ENCODE measurements around the gene DEAF1.

The DEAF1 gene

GRCh38 chr11:724778-725386 lies 29.9 kb upstream of the DEAF1 start:
- no peak for TF ChIP-seq CTCF (IDR thresholded peaks at IDR 0.05; ENCODE audit: control insufficient read depth, extremely low read depth, insufficient read depth)
- H3K4me3 ChIP-seq (ENCODE audit: low read depth, low read length), result no peak overlapping the region
- DNase-seq (ENCODE audit: low read depth), result no peak

- no peak overlapping the region for H3K4me3 ChIP-seq (ENCODE audit: low read depth, low read length)
- TF ChIP-seq CTCF (IDR thresholded peaks at IDR 0.05; ENCODE audit: control insufficient read depth, extremely low read depth, insufficient read depth), result no peak
- no peak for DNase-seq (ENCODE audit: low read depth)
Measured at GRCh38 chr11:724049-724777, 29.2 kb upstream of the DEAF1 start.

- peak; percentile 46 for TF ChIP-seq CTCF (IDR thresholded peaks at IDR 0.05; ENCODE audit: control insufficient read depth, extremely low read depth, insufficient read depth)
- no peak overlapping the region for H3K4me3 ChIP-seq (ENCODE audit: low read depth, low read length)
- no peak for DNase-seq (ENCODE audit: low read depth)
Measured at GRCh38 chr11:723120-723883, 28.3 kb upstream of the DEAF1 start.

- no peak for TF ChIP-seq CTCF (IDR thresholded peaks at IDR 0.05; ENCODE audit: control insufficient read depth, extremely low read depth, insufficient read depth)
- DNase-seq (ENCODE audit: low read depth), result no peak
- H3K4me3 ChIP-seq (ENCODE audit: low read depth, low read length), result no peak overlapping the region
Measured at GRCh38 chr11:722346-722811, 27.4 kb upstream of the DEAF1 start.

GRCh38 chr11:721741-722345 lies 26.8 kb upstream of the DEAF1 start:
- TF ChIP-seq CTCF (IDR thresholded peaks at IDR 0.05; ENCODE audit: control insufficient read depth, extremely low read depth, insufficient read depth), result no peak
- no peak overlapping the region for H3K4me3 ChIP-seq (ENCODE audit: low read depth, low read length)
- DNase-seq (ENCODE audit: low read depth), result no peak

- H3K4me3 ChIP-seq (ENCODE audit: low read depth, low read length), result no peak overlapping the region
- TF ChIP-seq CTCF (IDR thresholded peaks at IDR 0.05; ENCODE audit: control insufficient read depth, extremely low read depth, insufficient read depth), result no peak
- DNase-seq (ENCODE audit: low read depth), result no peak
Measured at GRCh38 chr11:721247-721740, 26.3 kb upstream of the DEAF1 start.
